ENCODE data around the gene SLIT3. TPM values are rescaled to one million over a fixed set of nuclear protein-coding genes. Genes with fewer than 3 reads are reported as not detected.
A peak's percentile ranks its signal among the peaks of the same experiment; 100 is the strongest.

SLIT3 gene
- total and polyA plus RNA-seq, 2 donors, result 8.4 to 9.2 TPM

- no peak overlapping the region for H3K4me3 ChIP-seq (ENCODE audit: low read length in 2 of 2)
- H3K36me3 ChIP-seq (ENCODE audit: control insufficient read depth in 2 of 2, insufficient read depth in 2 of 2, low read length in 1 of 2), result no peaks in the 10 kb centered on the region
- no peak overlapping the region for H3K27ac ChIP-seq (ENCODE audit: low read depth in 1 of 2, low read length in 1 of 2)
- H3K9me3 ChIP-seq (ENCODE audit: control insufficient read depth in 2 of 2, insufficient read depth in 1 of 2, low read length in 1 of 2), result peaks cover 0 to 3% of the 10 kb centered on the region in 2 donors
- H3K4me1 ChIP-seq (ENCODE audit: control insufficient read depth in 2 of 2, insufficient read depth in 2 of 2, low read length in 2 of 2), result no peaks in the 10 kb centered on the region
- H3K27me3 ChIP-seq (ENCODE audit: control insufficient read depth in 2 of 2, insufficient read depth in 1 of 2, low read length in 1 of 2), result no peaks in the 10 kb centered on the region
- WGBS, result 95% methylated on average over 2 of the region's 2 CpGs
- no peak for DNase-seq (ENCODE audit: low read depth in 6 of 9, low spot score in 9 of 9)
Observed at GRCh38 chr5:168689260-168689659, 611.7 kb downstream of the SLIT3 start.

GRCh38 chr5:168686837-168687236 is 614.1 kb downstream of the SLIT3 start:
- peaks cover 0 to 7% of the 10 kb centered on the region in 2 donors for H3K4me1 ChIP-seq (ENCODE audit: control insufficient read depth in 2 of 2, insufficient read depth in 2 of 2, low read length in 2 of 2)
- no peaks in the 10 kb centered on the region for H3K27me3 ChIP-seq (ENCODE audit: control insufficient read depth in 2 of 2, insufficient read depth in 1 of 2, low read length in 1 of 2)
- WGBS, result 97% methylated on average over 7 of the region's 7 CpGs
- no peaks in the 10 kb centered on the region for H3K36me3 ChIP-seq (ENCODE audit: control insufficient read depth in 2 of 2, insufficient read depth in 2 of 2, low read length in 1 of 2)
- H3K4me3 ChIP-seq (ENCODE audit: low read length in 2 of 2), result no peak overlapping the region
- no peak overlapping the region for H3K27ac ChIP-seq (ENCODE audit: low read depth in 1 of 2, low read length in 1 of 2)
- DNase-seq (ENCODE audit: low read depth in 6 of 9, low spot score in 9 of 9), result no peak
- peaks cover 0 to 4% of the 10 kb centered on the region in 2 donors for H3K9me3 ChIP-seq (ENCODE audit: control insufficient read depth in 2 of 2, insufficient read depth in 1 of 2, low read length in 1 of 2)

- DNase-seq (ENCODE audit: low read depth in 6 of 9, low spot score in 9 of 9), result no peak
- H3K4me3 ChIP-seq (ENCODE audit: low read length in 2 of 2), result no peak overlapping the region
- WGBS, result 97% methylated on average over 13 of the region's 13 CpGs
Observed at GRCh38 chr5:168685566-168685965, 615.4 kb downstream of the SLIT3 start.

GRCh38 chr5:168683927-168684295 is 617.0 kb downstream of the SLIT3 start:
- no peak for DNase-seq (ENCODE audit: low read depth in 6 of 9, low spot score in 9 of 9)
- H3K27ac ChIP-seq (ENCODE audit: low read depth in 1 of 2, low read length in 1 of 2), result no peak overlapping the region
- WGBS, result 97% methylated on average over 6 of the region's 6 CpGs
- peaks cover 0 to 7% of the 10 kb centered on the region in 2 donors for H3K4me1 ChIP-seq (ENCODE audit: control insufficient read depth in 2 of 2, insufficient read depth in 2 of 2, low read length in 2 of 2)
- no peaks in the 10 kb centered on the region for H3K27me3 ChIP-seq (ENCODE audit: control insufficient read depth in 2 of 2, insufficient read depth in 1 of 2, low read length in 1 of 2)
- no peak overlapping the region for H3K4me3 ChIP-seq (ENCODE audit: low read length in 2 of 2)
- H3K36me3 ChIP-seq (ENCODE audit: control insufficient read depth in 2 of 2, insufficient read depth in 2 of 2, low read length in 1 of 2), result no peaks in the 10 kb centered on the region
- H3K9me3 ChIP-seq (ENCODE audit: control insufficient read depth in 2 of 2, insufficient read depth in 1 of 2, low read length in 1 of 2), result peaks cover 0 to 4% of the 10 kb centered on the region in 2 donors

More at GRCh38 chr5:168685566-168685965, 615.4 kb downstream of the SLIT3 start:
- Histone ChIP-seq H3K27me3 (ENCODE audit: control insufficient read depth in 2 of 2, insufficient read depth in 1 of 2, low read length in 1 of 2) (no peaks in the 10 kb centered on the region), H3K36me3 (ENCODE audit: control insufficient read depth in 2 of 2, insufficient read depth in 2 of 2, low read length in 1 of 2) (no peaks in the 10 kb centered on the region), H3K27ac (ENCODE audit: low read depth in 1 of 2, low read length in 1 of 2) (no peak overlapping the region), H3K4me1 (ENCODE audit: control insufficient read depth in 2 of 2, insufficient read depth in 2 of 2, low read length in 2 of 2) (peaks cover 0 to 7% of the 10 kb centered on the region in 2 donors), H3K9me3 (ENCODE audit: control insufficient read depth in 2 of 2, insufficient read depth in 1 of 2, low read length in 1 of 2) (peaks cover 0 to 4% of the 10 kb centered on the region in 2 donors)

GRCh38 chr5:168683247-168683926 is 617.6 kb downstream of the SLIT3 start:
- Histone ChIP-seq H3K27me3 (ENCODE audit: control insufficient read depth in 2 of 2, insufficient read depth in 1 of 2, low read length in 1 of 2) (no peaks in the 10 kb centered on the region), H3K27ac (ENCODE audit: low read depth in 1 of 2, low read length in 1 of 2) (no peak overlapping the region), H3K9me3 (ENCODE audit: control insufficient read depth in 2 of 2, insufficient read depth in 1 of 2, low read length in 1 of 2) (peaks cover 0 to 4% of the 10 kb centered on the region in 2 donors), H3K4me3 (ENCODE audit: low read length in 2 of 2) (no peak overlapping the region), H3K4me1 (ENCODE audit: control insufficient read depth in 2 of 2, insufficient read depth in 2 of 2, low read length in 2 of 2) (peaks cover 0 to 7% of the 10 kb centered on the region in 2 donors), H3K36me3 (ENCODE audit: control insufficient read depth in 2 of 2, insufficient read depth in 2 of 2, low read length in 1 of 2) (no peaks in the 10 kb centered on the region)
- DNase-seq (ENCODE audit: low read depth in 6 of 9, low spot score in 9 of 9), result peak in 6 of 9 donors; percentile 11 to 55 (median 31)
- 44% methylated on average over 15 of the region's 15 CpGs for WGBS

GRCh38 chr5:168681556-168682183 is 619.3 kb downstream of the SLIT3 start:
- Histone ChIP-seq H3K36me3 (ENCODE audit: control insufficient read depth in 2 of 2, insufficient read depth in 2 of 2, low read length in 1 of 2) (no peaks in the 10 kb centered on the region), H3K27me3 (ENCODE audit: control insufficient read depth in 2 of 2, insufficient read depth in 1 of 2, low read length in 1 of 2) (no peaks in the 10 kb centered on the region)

GRCh38 chr5:168680395-168680794 is 620.5 kb downstream of the SLIT3 start:
- H3K9me3 ChIP-seq (ENCODE audit: control insufficient read depth in 2 of 2, insufficient read depth in 1 of 2, low read length in 1 of 2), result peaks cover 0 to 4% of the 10 kb centered on the region in 2 donors
- no peaks in the 10 kb centered on the region for H3K36me3 ChIP-seq (ENCODE audit: control insufficient read depth in 2 of 2, insufficient read depth in 2 of 2, low read length in 1 of 2)
- peaks cover 0 to 7% of the 10 kb centered on the region in 2 donors for H3K4me1 ChIP-seq (ENCODE audit: control insufficient read depth in 2 of 2, insufficient read depth in 2 of 2, low read length in 2 of 2)
- H3K27me3 ChIP-seq (ENCODE audit: control insufficient read depth in 2 of 2, insufficient read depth in 1 of 2, low read length in 1 of 2), result no peaks in the 10 kb centered on the region
- WGBS, result 97% methylated on average over 2 of the region's 2 CpGs
- no peak overlapping the region for H3K4me3 ChIP-seq (ENCODE audit: low read length in 2 of 2)
- H3K27ac ChIP-seq (ENCODE audit: low read depth in 1 of 2, low read length in 1 of 2), result no peak overlapping the region
- DNase-seq (ENCODE audit: low read depth in 6 of 9, low spot score in 9 of 9), result no peak

More at GRCh38 chr5:168681556-168682183, 619.3 kb downstream of the SLIT3 start:
- 81% methylated on average over 4 of the region's 4 CpGs for WGBS
- H3K4me3 ChIP-seq (ENCODE audit: low read length in 2 of 2), result no peak overlapping the region
- H3K9me3 ChIP-seq (ENCODE audit: control insufficient read depth in 2 of 2, insufficient read depth in 1 of 2, low read length in 1 of 2), result peaks cover 0 to 4% of the 10 kb centered on the region in 2 donors
- H3K4me1 ChIP-seq (ENCODE audit: control insufficient read depth in 2 of 2, insufficient read depth in 2 of 2, low read length in 2 of 2), result peaks cover 0 to 7% of the 10 kb centered on the region in 2 donors
- H3K27ac ChIP-seq (ENCODE audit: low read depth in 1 of 2, low read length in 1 of 2), result no peak overlapping the region
- DNase-seq (ENCODE audit: low read depth in 6 of 9, low spot score in 9 of 9), result no peak

- Histone ChIP-seq H3K9me3 (ENCODE audit: control insufficient read depth in 2 of 2, insufficient read depth in 1 of 2, low read length in 1 of 2) (peaks cover 0 to 3% of the 10 kb centered on the region in 2 donors), H3K4me3 (ENCODE audit: low read length in 2 of 2) (no peak overlapping the region), H3K27ac (ENCODE audit: low read depth in 1 of 2, low read length in 1 of 2) (no peak overlapping the region), H3K4me1 (ENCODE audit: control insufficient read depth in 2 of 2, insufficient read depth in 2 of 2, low read length in 2 of 2) (peaks cover 0 to 7% of the 10 kb centered on the region in 2 donors), H3K27me3 (ENCODE audit: control insufficient read depth in 2 of 2, insufficient read depth in 1 of 2, low read length in 1 of 2) (no peaks in the 10 kb centered on the region), H3K36me3 (ENCODE audit: control insufficient read depth in 2 of 2, insufficient read depth in 2 of 2, low read length in 1 of 2) (no peaks in the 10 kb centered on the region)
- WGBS, result 25% methylated on average over 9 of the region's 9 CpGs
- DNase-seq (ENCODE audit: low read depth in 6 of 9, low spot score in 9 of 9), result peak; percentile 11 to 79 (median 57)
Observed at GRCh38 chr5:168679515-168679920, 621.4 kb downstream of the SLIT3 start.

- no peaks in the 10 kb centered on the region for H3K9me3 ChIP-seq (ENCODE audit: control insufficient read depth in 2 of 2, insufficient read depth in 1 of 2, low read length in 1 of 2)
- H3K4me3 ChIP-seq (ENCODE audit: low read length in 2 of 2), result no peak overlapping the region
- H3K4me1 ChIP-seq (ENCODE audit: control insufficient read depth in 2 of 2, insufficient read depth in 2 of 2, low read length in 2 of 2), result no peaks in the 10 kb centered on the region
- DNase-seq (ENCODE audit: low read depth in 6 of 9, low spot score in 9 of 9), result no peak
- 88% methylated on average over 4 of the region's 4 CpGs for WGBS
- H3K36me3 ChIP-seq (ENCODE audit: control insufficient read depth in 2 of 2, insufficient read depth in 2 of 2, low read length in 1 of 2), result no peaks in the 10 kb centered on the region
- no peaks in the 10 kb centered on the region for H3K27me3 ChIP-seq (ENCODE audit: control insufficient read depth in 2 of 2, insufficient read depth in 1 of 2, low read length in 1 of 2)
- H3K27ac ChIP-seq (ENCODE audit: low read depth in 1 of 2, low read length in 1 of 2), result no peak overlapping the region
Observed at GRCh38 chr5:168676501-168676900, 624.4 kb downstream of the SLIT3 start.

Measured in thymus (tissue), 11 donors.